Stimulated activated CD8-positive, alpha-beta memory T cell treated with anti-CD3 and anti-CD28 coated beads, Interleukin-12 subunit alpha, Interleukin-12 subunit beta, amount 100 ng/mL, for 24 hours (primary cell): Measurements from ENCODE around the gene ADSL.
A peak's percentile ranks its signal among the peaks of the same experiment; 100 is the strongest.
"Not testable (repeated sequence)": the region's sequence is repeated elsewhere in the genome, so short reads cannot be mapped to it uniquely, and the experiment has no call there.

Source experiments
- DNase-seq: peaks from one replicate; pipeline ENCODE4 v3.0.0-alpha.2; 2020; ENCODE audit errors: extremely low read depth

The ADSL gene

GRCh38 chr22:40346185-40347118, at the start of gene ADSL:
ADSL (plus strand) TSS chr22:40346500; CDS start chr22:40346559, 59 bp downstream.
- peak; percentile 77 for DNase-seq

GRCh38 chr22:40300316-40300715, 46.0 kb upstream of the ADSL start:
- no peak for DNase-seq

GRCh38 chr22:40300884-40301672, 45.2 kb upstream of the ADSL start:
- DNase-seq, result no peak

- no peak for DNase-seq
Measured at GRCh38 chr22:40302149-40302548, 44.2 kb upstream of the ADSL start.

- no peak for DNase-seq
Measured at GRCh38 chr22:40305625-40306024, 40.7 kb upstream of the ADSL start.

DNA sequence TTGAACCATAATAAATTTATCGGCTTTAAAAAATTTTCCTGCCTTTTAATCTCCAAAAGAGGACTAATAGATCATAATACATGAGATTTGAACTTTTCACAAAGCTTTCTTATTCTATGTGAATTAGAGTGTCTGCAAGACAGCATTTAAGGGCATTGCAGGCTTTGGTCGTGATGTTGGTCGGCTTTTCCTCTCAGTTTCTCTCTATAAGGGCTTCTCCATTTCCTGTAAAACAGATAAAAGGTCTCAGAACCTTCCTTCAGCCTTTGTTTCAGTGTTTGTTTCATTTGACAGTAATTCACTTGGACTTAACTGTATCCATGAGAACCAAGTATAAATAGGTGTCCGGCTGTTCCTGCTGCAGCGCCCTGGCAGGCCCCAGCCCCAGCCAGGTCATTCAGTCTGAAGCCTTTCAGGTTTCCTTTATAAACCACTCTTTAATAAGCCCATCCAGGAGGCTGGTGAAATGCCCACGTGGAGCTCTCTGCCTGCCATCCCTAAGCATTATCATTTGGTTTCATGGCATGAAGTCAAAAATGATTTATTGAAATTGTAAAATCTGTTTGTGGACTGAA, 37.2 kb upstream of the ADSL start:
- DNase-seq, result no peak

GRCh38 chr22:40309631-40310030, 36.7 kb upstream of the ADSL start:
- DNase-seq, result no peak

GRCh38 chr22:40310081-40310767, 36.1 kb upstream of the ADSL start:
- DNase-seq, result no peak

DNA sequence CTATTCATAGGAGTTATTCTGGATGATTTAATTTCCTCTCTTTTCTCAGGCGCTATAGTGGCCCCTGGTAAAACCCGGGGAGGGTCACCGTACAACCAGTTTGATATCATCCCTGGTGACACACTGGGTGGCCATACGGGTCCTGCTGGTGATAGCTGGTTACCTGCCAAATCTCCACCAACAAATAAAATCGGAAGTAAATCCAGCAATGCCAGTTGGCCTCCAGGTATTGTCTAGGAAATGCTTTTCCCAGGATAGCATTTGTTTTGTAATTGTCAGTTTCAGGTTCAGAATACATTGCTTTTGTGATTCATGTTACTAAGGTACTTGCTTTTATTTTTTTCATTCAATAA, 35.6 kb upstream of the ADSL start:
- DNase-seq, result no peak

- not testable (repeated sequence) for DNase-seq
Measured at GRCh38 chr22:40311646-40312045, 34.7 kb upstream of the ADSL start.

DNA sequence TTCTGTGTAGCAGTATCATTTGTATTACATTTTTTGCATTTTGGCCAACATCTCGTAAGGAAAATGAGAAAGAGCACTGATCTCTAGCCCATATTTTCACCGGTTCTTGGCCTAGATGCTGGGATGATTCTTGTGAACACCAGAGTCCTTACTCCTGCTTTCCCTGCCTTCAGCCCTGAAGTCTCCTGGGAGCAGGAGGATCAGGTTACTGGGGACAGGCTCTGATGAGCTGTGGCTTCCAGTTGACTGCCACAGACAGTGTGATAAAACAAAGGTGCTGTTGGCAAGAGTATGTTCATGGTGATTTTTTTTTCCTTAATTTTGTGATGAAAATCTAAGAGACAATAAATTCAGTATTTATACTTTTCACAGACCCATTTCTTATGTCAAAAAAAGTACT, 34.2 kb upstream of the ADSL start:
- no peak for DNase-seq

GRCh38 chr22:40313007-40313406, 33.3 kb upstream of the ADSL start:
- DNase-seq, result no peak

GRCh38 chr22:40314041-40314440, 32.3 kb upstream of the ADSL start:
- no peak for DNase-seq

DNA sequence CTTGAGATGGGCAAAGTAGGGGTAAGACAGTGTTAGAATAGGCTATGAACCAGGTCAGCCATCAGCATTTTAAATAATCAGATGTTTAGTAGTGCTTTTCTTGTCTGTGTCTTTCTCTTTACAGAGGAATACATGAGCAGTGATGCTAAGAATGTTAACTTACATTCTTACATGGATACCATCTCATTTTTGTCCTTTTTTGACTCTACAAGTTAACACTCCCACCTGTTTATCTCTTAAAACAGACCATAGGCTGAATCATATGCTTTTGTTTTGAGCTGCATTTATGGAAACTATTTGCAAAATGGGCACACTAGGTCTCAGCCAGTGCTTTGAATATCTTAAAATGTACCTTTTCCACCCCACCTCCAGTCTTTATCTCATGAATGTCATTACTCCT, 25.6 kb upstream of the ADSL start:
- no peak for DNase-seq

- no peak for DNase-seq
Measured at GRCh38 chr22:40322021-40322420, 24.3 kb upstream of the ADSL start.

GRCh38 chr22:40322818-40323447, 23.4 kb upstream of the ADSL start:
- DNase-seq, result no peak

DNA sequence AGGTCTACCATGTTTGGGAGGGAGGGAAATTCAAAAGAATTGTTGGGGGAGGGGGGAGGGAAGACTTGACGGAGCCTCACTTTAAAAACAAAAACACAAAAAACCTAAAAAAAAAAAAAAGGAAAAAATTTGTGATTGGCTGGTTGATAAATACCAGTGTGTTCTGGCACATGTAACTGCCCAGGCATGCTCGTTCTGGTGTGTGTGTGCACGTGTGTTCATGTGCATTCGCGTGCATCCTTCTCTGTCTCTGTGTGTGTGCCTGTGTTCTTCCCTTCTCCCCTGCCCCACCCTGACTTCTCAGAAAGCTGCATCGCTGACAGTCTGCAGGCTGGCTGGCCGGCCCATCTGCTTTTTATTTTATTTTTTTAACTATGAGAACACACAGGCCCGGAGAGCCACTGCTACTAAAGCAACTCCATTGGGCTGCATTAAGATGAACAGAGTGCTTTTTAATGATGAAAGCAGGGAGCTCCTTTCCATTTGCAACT, 22.6 kb upstream of the ADSL start:
- DNase-seq, result no peak

- DNase-seq, result no peak
Measured at GRCh38 chr22:40324468-40325305, 21.6 kb upstream of the ADSL start.

DNA sequence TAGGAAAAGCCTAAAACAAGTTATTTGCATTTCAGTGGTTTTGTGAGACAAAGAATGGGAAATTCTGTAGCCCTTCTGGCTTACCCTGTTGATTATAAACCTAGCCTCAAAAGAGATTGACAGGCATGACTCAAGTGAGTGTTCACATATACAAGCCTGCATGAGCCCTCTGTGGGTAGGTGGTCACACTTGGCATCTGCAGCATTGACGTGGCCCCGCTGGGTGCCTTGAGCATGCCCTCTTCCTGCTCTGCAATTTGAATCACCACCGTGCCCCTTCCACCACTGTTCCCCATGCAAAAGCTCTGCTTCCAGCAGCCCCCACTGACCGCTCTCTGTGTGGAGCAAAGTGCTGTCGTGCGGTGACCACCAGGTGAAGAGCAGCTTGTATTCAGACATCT, 21.0 kb upstream of the ADSL start:
- DNase-seq, result peak; percentile 48
